Dedifferentiated amniotic fluid mesenchymal stem cell (primary cell): Measurements from ENCODE around the gene HMGCR.

Experiments used
- DNase-seq: peaks from one replicate; pipeline ENCODE4 v3.0.0-alpha.2; 2016; ENCODE audit errors: extremely low spot score

The HMGCR gene

DNA sequence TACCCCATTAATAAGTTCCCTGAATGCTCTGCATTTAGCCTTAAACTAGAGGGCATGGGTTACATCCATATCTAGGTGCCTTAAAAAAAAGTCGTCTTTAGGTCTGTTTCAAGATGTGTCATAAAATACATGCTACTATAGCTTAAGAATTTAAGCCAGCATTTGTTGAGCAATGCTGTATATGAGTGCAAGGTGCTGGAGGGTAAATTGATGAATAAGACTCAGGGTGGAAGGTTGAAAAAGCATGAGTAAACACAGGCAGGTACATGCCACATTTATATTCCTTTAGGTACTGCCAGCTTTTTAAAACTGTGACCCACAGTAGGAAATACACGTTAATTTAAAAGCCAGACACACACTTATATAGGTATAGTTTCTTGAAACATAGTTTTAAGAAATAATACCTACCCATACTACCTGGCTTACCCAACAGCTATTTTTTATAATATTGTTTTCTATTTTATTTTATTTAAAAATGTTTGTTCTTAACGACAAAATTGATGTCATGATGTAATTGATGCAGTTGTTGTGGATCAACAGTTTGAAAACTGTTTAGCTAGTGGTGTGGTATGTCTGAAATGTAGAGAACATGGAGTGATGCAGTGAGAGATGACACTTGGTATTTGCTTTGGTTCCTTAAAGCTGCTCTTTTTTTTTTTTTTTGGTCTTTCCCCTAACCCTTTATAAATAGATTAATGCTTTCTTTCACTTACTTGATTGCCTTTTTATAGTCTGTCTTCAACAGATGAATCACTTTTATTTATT, 3.9 kb downstream of the HMGCR start:
- DNase-seq: no peak

DNA sequence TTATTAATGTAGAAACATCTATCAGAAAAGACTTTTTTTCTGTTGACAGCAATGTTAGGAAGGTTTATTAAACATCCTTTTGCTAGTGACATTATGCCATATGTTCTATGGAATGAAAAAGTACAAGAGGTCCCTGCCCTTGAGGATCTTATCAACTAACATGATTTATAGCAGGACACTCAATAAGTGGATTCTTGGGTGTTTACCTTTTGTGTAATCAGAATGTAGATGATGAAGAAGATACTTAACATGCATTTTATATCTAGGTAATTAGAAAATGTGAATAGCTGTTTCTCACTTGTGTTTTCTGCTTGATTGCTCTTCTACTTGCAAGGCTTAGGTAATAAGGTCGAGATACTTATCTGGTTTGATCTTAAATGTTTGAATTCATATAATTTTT, 4.9 kb downstream of the HMGCR start:
- no peak for DNase-seq

DNA sequence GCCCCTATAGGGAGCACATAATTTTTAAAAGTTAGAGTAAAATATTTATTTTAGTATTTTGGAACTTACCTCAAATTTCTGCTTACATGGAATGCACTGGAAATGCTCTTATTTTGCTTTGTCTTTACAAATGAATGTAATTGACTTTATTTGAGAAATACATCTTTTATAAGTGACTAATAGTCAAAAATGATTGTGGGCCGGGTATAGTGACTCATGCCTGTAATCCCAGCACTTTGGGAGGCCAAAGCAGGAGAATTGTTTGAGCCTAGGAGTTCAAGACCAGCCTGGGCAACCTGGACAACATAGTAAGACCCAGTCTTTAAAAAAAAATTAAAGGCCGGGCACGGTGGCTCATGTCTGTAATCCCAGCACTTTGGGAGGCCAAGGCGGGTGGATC, 5.8 kb downstream of the HMGCR start:
- no peak for DNase-seq

DNA sequence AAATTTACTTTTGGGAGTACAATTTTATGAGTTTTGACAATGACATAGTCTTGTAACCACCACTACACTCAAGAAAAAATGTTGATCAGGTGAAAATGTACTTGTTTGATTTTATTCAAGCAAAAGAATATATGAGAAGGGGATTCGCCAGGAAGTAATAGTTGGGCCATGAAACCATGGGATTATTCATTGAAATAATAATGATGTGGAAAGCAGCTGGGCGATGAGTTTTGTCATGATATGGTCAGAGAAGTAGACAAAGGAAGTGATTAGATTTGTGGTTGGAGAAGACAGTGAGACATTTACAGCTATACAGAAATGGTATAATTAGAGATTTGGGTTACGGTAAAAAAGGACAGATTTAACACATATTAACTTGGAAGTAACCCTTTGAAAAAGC, 11.2 kb downstream of the HMGCR start:
- no peak for DNase-seq

DNA sequence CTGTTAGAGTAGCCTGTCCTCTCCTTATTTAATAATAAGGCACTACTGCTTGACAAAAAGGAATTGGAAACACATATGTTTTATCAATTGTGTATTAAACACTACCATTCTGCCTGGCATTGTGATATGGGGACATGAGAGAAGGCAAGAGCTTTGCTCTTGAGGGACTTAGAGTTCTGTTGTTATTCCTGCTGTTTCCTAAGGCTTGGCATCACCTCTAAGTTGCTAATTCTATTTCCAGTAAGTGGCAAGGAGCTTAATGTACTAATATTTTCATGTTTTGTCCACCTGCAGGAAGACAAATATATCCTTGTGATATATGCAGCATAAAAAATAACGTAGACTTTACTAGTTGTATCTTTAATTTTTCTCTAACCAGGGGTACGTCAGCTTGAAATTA, 12.6 kb downstream of the HMGCR start:
- DNase-seq: no peak

DNA sequence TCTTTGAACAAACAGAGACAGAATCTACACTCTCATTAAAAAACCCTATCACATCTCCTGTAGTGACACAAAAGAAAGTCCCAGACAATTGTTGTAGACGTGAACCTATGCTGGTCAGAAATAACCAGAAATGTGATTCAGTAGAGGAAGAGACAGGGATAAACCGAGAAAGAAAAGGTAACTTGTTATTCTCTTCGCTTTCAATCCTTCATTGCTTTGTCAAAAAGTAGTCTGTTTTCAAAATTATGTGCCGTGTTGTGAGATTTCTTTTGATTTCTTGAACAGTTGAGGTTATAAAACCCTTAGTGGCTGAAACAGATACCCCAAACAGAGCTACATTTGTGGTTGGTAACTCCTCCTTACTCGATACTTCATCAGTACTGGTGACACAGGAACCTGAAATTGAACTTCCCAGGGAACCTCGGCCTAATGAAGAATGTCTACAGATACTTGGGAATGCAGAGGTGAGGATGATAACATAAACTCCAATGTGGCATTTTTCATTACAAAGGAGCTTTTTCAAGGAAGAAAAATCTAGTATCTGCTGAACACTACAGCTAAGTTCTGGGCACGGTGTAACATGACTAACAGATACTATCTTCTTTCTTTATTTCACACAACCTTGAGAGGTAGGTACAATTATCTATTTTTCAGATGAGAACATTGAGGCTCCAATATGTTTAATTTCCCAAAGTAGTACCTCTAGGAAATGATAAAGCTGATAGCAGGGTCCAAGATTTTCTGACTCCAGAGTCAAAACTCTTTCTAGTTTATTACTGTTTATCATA, 14.3 kb downstream of the HMGCR start:
- DNase-seq: no peak

DNA sequence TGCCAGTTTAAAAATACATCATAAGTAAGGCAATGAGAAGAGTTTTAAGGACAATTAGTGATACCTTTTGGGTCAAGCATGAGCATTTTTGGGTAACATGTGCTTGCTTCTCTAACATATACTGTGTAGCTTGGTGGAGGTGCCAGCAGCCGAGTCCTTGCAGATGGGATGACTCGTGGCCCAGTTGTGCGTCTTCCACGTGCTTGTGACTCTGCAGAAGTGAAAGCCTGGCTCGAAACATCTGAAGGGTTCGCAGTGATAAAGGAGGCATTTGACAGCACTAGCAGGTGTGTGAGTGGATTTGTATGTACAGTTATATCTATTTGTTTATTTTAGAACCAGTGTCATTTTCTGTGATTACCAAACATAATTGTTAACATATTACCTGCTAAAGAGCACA, 18.2 kb downstream of the HMGCR start:
- DNase-seq: no peak

DNA sequence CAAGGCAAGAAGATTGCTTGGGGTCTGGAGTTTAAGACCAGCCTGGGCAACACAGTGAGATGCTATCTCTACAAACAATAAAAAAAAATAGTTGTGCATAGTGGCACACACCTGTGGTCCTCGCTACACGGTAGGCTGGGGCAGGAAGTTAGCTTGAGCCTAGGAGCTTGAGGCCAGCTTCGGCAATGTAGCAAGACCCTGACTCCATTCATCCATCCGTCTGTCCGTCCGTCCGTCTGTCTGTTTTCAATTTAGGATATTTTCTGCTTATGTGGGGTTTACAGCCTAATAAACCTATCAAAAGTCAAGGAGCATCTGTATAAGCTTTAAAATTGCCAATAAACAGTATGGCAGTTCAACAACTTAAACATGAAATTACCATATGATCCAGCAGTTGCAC, 19.7 kb downstream of the HMGCR start:
- DNase-seq: no peak

DNA sequence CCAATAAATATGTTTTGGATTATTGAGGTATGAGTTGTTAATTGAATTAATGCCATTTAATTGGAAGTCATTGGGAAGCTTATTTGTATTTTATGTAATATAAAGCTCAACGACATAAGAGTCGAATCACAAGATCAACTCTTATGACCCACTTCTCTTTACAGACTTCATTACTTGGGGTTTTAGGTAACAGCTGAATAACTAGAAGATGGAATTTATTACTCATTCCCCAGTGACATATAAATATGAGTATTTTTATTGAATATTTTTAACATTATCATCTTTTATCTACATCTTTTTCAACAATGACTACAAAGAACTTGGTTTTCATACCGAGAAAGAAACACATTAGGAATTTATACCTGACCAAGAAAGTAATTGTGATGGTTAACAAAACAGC, 21.1 kb downstream of the HMGCR start:
- no peak for DNase-seq

DNA sequence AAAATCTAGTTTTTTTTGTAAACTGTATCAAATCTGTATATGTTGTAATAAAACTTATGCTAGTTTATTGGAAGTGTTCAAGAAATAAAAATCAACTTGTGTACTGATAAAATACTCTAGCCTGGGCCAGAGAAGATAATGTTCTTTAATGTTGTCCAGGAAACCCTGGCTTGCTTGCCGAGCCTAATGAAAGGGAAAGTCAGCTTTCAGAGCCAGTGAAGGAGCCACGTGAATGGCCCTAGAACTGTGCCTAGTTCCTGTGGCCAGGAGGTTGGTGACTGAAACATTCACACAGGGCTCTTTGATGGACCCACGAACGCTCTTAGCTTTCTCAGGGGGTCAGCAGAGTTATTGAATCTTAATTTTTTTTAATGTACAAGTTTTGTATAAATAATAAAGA, 24.3 kb downstream of the HMGCR start:
- DNase-seq: no peak

DNA sequence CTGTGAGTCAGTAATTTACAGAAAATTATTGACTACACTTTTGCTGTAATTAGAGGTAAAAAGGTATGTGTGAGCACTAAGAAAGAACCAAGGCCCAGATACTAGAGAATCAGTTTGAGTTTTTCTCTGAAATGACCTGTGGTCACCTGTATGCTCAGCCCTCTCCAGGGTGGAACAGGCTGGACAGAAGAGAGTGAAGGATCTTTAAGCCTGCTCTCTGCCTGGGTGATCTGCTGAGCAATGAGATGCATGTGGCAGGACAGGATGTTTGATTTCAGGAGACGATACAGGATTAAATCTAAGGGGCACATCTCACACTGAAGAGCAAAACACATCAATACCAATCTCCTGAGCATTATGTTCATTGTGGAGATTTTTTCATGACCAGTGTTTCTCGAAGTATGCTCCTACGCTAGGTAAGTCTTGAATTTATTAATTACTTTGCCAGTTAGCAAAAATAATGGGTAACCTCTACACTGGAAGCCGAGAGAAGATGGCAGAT, 25.5 kb downstream of the HMGCR start:
- DNase-seq: no peak

DNA sequence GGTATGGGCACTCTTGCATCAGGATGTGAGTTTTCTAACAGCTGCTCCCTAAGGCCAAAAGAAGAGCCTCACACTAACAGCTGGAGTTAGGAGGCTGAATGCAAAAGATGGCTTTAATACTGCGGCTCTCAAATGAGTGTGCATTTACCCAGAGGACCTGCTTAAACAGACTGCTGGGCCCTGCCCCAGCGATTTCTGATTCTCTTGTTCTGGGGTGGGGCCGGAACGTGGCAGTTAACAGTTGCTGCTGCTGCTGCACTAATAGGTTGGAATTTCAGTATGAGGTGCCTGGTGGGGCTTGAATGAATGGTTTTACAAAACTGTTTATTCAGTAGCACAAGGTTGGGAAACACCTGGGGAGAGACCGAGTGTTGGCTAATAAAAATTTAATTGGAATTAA, 26.1 kb downstream of the HMGCR start:
- DNase-seq: no peak

DNA sequence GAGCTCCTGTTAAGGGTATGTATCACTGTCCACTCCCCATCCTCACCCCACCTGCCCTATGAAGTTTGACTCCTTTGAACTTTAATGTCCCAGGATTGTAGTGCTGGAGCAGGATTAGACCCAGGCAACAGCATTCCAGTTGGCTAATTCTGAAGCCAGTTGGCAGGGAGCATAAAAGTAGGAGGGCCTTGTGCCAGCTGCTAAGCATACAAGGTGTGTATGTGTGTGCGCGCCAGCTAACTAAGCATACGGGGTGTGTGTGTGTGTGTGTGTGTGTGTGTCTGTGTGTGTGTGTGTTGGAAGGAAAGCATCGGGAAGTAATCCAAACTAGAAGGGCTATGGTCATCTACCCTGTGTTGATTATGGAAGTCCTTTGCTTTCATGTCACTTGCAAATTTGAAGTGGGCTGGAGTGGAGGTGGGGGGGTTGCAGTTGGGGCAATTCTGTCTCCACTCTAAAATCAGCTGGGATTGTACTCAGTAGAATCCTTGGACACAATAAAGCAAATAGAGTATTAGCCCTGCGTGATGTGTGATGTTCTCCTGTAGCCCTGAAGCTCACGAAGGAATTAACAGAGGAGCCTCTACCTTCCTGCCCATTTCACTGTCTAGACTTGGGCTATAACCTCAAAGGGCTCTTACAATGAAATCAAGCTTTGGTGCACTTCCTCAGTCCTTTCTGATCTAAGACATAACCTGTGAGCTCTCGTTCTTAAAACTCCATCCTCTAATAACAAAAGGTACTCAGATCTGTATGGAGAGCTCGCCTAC, 26.9 kb downstream of the HMGCR start:
- no peak for DNase-seq

DNA sequence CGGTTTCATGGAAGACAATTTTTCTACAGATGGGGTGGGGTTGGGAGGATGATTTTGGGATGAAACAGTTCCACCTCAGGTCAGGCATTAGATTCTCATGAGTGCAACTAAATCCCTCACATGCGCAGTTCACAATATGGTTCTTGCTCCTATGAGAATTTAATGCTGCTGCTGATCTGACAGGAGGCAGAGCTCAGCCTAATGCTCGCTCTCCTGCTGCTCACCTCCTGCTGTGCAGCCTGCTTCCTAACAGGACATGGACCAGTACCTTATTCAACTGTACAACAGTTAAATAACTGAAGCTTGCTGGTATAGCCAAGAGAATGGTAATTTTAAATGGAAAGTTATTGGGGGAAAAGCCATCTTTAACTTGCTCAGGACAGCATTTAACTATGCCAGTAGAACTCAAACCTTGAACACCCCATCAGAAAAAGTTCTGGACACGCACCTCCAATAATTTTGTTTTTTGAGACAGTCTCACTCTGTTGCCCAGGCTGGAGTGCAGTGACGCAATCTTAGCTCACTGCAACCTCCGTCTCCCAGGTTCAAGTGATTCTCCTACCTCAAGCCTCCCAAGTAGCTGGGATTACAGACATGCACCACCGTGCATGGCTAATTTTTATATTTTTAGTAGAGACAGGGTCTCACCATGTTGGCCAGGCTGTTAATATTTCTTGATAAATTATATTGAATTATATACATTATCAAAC, 27.7 kb downstream of the HMGCR start:
- DNase-seq: no peak

DNA sequence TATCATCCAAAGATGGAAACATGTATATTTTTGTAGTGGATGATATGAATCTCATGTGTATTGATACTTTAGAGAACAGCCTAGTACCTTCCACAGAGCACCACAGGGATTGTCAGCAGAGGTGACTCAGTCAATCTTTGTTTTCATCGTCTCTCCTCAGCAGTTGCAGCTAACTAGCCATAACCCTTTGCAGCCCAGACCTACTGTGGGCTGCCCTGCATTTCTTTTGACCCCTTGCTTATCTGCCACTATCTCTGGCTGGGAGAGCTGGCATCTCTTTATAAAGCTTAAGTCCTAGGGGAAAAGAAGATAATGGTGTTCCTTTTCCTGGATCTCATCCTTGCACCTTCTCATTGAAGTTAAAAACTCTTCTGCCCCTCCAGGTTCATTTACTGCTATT, 28.7 kb downstream of the HMGCR start:
- no peak for DNase-seq

DNA sequence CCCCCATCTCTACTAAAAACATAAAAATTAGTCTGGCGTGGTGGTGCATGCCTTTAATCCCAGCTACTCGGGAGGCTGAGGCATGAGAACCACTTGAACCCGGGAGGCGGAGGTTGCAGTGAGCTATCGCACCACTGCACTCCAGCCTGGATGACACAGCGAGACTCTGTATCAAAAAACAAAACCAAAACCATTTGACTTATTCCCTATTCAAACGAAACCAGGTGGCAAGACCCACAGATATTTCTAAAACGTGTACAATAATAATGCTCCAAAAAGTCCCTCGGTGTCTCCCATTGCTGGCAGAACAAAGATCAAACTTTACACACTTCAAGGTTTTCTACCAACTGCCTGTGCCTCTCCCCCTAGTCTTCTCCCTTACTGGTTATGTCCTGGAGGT, 29.8 kb downstream of the HMGCR start:
- no peak for DNase-seq

DNA sequence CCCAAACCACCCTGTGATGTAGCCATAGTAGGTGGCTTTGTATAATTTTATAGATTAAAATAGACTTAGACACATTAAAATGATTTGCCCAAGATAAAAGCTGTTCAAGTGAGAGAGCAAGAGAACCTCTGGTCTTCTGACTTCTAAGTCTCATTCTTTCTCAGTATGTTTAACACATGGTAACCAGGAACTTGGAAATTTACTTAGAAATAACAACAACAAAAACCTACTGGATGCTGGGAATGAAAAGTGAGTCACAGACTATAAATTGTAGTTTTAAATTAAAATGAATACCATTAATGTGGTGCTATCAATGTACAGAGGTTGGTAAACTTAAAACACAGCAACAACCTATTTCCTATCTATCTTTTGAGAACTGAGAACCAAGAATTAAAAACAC, 30.4 kb downstream of the HMGCR start:
- no peak for DNase-seq

DNA sequence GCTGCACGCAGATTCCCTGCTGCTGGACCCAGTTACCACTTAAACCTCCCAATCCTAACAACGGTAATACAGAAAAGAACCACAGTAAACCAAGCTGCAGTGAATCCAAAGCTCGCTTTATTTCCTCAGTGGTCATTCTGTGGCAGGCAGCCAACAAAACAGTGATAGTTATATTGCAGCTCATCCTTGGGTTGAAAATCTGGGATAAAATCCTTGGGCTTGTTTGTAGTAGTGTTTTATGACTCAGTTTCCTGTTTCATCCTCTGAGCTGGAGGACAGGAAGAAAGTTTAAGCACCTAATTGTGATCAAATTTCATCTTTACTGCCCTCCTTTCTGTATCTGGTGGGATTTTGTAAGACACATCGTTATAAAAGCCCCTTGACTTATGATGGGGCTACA, 31.4 kb downstream of the HMGCR start:
- DNase-seq: no peak

DNA sequence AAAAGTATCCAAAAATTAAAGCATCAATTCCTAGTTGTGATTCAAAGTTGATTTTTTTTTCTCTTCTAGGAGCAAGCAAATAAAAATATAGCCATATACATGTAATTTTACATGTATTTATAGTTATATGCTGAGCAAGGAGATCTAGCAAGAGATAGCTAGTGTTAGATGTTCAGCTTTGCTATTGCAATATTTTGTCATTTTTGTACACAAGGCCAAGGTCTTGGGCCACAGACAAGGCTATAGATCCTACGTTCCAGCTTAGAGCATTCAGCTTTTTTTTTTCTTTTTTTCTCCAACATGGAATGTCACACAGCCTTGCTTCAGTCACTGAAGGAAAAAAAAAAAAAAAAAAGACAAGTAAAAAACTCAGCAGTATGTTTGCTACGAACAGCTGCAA, 36.8 kb downstream of the HMGCR start:
- no peak for DNase-seq

DNA sequence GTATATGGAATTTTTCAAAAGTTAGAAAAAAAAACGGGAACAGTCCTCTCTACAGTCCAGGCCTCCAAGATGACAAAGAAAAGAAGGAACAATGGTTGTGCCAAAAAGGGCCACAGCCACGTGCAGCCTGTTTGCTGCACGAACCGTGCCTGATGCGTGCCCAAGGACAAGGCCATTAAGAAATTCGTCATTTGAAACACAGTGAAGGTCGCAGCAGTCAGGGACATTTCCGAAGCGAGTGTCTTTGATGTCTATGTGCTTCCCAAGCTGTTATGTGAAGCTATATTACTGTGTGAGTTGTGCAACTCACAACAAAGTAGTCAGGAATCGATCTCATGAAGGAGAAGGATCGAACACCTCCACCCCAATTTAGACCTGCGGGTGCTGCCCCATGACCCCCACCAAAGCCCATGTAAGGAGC, 37.4 kb downstream of the HMGCR start:
- DNase-seq: no peak

DNA sequence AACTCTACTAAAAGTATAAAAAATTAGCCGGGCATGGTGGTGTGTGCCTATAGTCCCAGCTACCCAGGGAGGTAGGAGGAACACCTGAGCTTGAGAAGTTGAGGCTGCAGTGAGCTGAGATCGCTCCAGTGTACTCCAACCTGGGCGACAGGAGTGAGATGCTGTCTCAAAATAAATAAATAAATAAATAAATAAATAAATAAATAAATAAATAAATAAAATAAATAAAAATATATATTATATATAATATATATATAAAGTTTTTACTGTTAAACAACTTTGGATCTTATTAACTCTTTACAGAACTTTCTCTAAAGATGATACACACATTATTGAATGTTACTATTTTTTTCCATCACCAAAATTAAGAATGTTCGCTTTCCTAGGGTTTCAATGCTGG, 38.4 kb downstream of the HMGCR start:
- no peak for DNase-seq

DNA sequence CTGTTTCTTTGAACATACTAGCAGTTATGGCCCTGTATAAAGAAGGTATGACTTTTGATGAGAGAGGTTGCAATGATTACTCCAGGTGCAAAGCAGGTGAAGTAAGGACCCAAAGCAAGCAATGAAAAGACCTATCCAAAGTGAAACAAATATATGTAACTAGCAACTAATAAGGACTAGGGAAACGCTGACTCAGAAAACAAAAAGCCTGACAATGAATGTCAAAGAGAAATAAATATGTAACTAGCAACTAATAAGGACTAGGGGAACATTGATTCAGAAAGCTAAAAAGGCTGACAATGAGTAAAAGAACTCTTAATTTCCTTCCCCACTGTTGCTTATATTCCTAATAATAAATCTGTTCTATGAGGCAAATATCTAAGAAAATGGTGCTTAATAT, 43.1 kb downstream of the HMGCR start:
- DNase-seq: no peak
